ENCODE measurements around the gene MRPL32.

Gene MRPL32

GRCh38 chr7:42978496-42978895 lies 46.3 kb downstream of the MRPL32 start:
- no peaks in the 10 kb centered on the region for H3K36me3 ChIP-seq (ENCODE audit: insufficient read depth)

GRCh38 chr7:42980084-42980483 lies 47.9 kb downstream of the MRPL32 start:
- no peaks in the 10 kb centered on the region for H3K36me3 ChIP-seq (ENCODE audit: insufficient read depth)
- H2AFZ ChIP-seq (ENCODE audit: low read depth): no peak overlapping the region
- H4K20me1 ChIP-seq (ENCODE audit: insufficient read depth): no peaks in the 10 kb centered on the region
- TF ChIP-seq CTCF (conservative IDR thresholded peaks at IDR 0.05; ENCODE audit: low read depth, low read length): no peak
- H3K79me2 ChIP-seq (ENCODE audit: insufficient read depth, low read depth): no peaks in the 10 kb centered on the region
- no peak overlapping the region for H3K9ac ChIP-seq
- H3K27me3 ChIP-seq (ENCODE audit: insufficient read depth, low read depth): no peaks in the 10 kb centered on the region
- H3K4me3 ChIP-seq (IDR thresholded peaks at IDR 0.05; ENCODE audit: insufficient read depth, low read depth, low read length): no peak overlapping the region
- no peak overlapping the region for H3K27ac ChIP-seq
- H3K4me1 ChIP-seq (ENCODE audit: low read depth, poor library complexity, severe bottlenecking): no peaks in the 10 kb centered on the region
- H3K4me2 ChIP-seq: no peak overlapping the region

More at GRCh38 chr7:42978496-42978895, 46.3 kb downstream of the MRPL32 start:
- TF ChIP-seq CTCF (conservative IDR thresholded peaks at IDR 0.05; ENCODE audit: low read depth, low read length): no peak
- Histone ChIP-seq H3K4me1 (ENCODE audit: low read depth, poor library complexity, severe bottlenecking) (no peaks in the 10 kb centered on the region), H3K9ac (no peak overlapping the region), H3K4me2 (no peak overlapping the region), H3K27me3 (ENCODE audit: insufficient read depth, low read depth) (no peaks in the 10 kb centered on the region), H4K20me1 (ENCODE audit: insufficient read depth) (no peaks in the 10 kb centered on the region), H3K79me2 (ENCODE audit: insufficient read depth, low read depth) (no peaks in the 10 kb centered on the region), H3K4me3 (IDR thresholded peaks at IDR 0.05; ENCODE audit: insufficient read depth, low read depth, low read length) (no peak overlapping the region), H3K27ac (no peak overlapping the region), H2AFZ (ENCODE audit: low read depth) (no peak overlapping the region)

DNA sequence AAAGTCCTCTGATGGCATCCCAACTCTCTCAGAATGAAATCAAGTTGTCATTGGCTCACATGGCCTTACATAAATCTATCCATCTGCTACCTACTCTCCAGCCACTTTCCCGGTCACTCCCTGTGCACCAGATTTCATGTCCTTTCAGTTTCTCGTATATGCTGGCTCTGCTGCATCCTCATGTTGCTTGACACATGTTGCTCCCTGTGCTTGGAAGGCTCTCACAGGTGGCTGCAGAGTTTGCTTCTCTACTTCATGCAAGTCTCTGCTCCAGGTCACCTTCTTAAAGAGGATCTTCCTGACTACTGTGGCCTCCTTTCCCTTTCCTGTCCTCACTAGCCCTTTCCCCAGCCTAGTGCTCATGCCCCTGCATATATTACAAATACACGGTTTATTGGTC lies 48.3 kb downstream of the MRPL32 start:
- Histone ChIP-seq H3K4me1 (ENCODE audit: low read depth, poor library complexity, severe bottlenecking) (no peaks in the 10 kb centered on the region), H2AFZ (ENCODE audit: low read depth) (no peak overlapping the region), H3K4me2 (no peak overlapping the region), H3K27me3 (ENCODE audit: insufficient read depth, low read depth) (no peaks in the 10 kb centered on the region), H3K4me3 (IDR thresholded peaks at IDR 0.05; ENCODE audit: insufficient read depth, low read depth, low read length) (no peak overlapping the region), H3K79me2 (ENCODE audit: insufficient read depth, low read depth) (no peaks in the 10 kb centered on the region), H3K27ac (no peak overlapping the region), H4K20me1 (ENCODE audit: insufficient read depth) (no peaks in the 10 kb centered on the region), H3K9ac (no peak overlapping the region), H3K36me3 (ENCODE audit: insufficient read depth) (no peaks in the 10 kb centered on the region)
- TF ChIP-seq CTCF (conservative IDR thresholded peaks at IDR 0.05; ENCODE audit: low read depth, low read length): no peak

DNA sequence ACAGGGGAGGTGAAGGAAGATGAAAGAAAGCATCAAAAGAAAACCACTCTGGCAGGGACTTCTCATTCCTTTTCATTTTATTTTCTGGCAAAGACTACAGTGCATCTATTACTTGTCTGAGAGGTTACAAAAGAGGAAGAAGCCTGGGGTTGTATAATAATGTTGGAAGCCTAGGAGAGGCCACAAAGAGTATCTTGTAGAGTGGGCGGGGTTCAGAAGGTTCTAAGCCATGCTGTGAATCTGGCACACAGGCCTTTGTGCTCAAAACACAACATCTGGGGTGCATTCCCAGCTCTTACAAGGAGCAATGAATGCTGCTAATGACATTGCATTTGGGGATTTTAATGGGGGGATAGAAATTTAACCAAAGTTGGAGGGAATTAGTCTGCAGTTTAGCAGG lies 49.4 kb downstream of the MRPL32 start:
- no peaks in the 10 kb centered on the region for H3K4me1 ChIP-seq (ENCODE audit: low read depth, poor library complexity, severe bottlenecking)
- H3K9ac ChIP-seq: no peak overlapping the region
- H3K36me3 ChIP-seq (ENCODE audit: insufficient read depth): no peaks in the 10 kb centered on the region
- no peak for TF ChIP-seq CTCF (conservative IDR thresholded peaks at IDR 0.05; ENCODE audit: low read depth, low read length)
- no peak overlapping the region for H3K4me3 ChIP-seq (IDR thresholded peaks at IDR 0.05; ENCODE audit: insufficient read depth, low read depth, low read length)
- H3K4me2 ChIP-seq: no peak overlapping the region
- H4K20me1 ChIP-seq (ENCODE audit: insufficient read depth): no peaks in the 10 kb centered on the region
- H2AFZ ChIP-seq (ENCODE audit: low read depth): no peak overlapping the region
- H3K27me3 ChIP-seq (ENCODE audit: insufficient read depth, low read depth): no peaks in the 10 kb centered on the region
- no peaks in the 10 kb centered on the region for H3K79me2 ChIP-seq (ENCODE audit: insufficient read depth, low read depth)
- no peak overlapping the region for H3K27ac ChIP-seq

Measured in KMS-11 (cell line).